Endothelial cell of umbilical vein (primary cell): Measurements from ENCODE around the gene CEP95.

Source experiments
- CTCF ChIP-seq, 2 donors: IDR thresholded peaks; 1 replicate in 1 of 2; 2 replicates in 1 of 2; pipeline ENCODE4 v1.5.1; 2011; ENCODE audit warnings: low read length in 2 of 2, mild to moderate bottlenecking in 2 of 2, moderate library complexity in 2 of 2, control low read depth in 1 of 2, inconsistent platforms in 1 of 2, low read depth in 1 of 2; ENCODE audit not compliant: insufficient read depth in 1 of 2; ENCODE audit errors: extremely low read depth in 1 of 2
- EZH2 ChIP-seq: IDR thresholded peaks from 2 replicates; pipeline ENCODE4 v1.6.1; 2012; ENCODE audit warnings: borderline replicate concordance, low read depth, mild to moderate bottlenecking, moderate library complexity, low read length, inconsistent platforms; ENCODE audit not compliant: severe bottlenecking
- FOS ChIP-seq: IDR thresholded peaks from 2 replicates; pipeline ENCODE4 v1.6.1; 2011; ENCODE audit warnings: mild to moderate bottlenecking, low read length, moderate library complexity, borderline replicate concordance; ENCODE audit not compliant: insufficient read depth
- JUN ChIP-seq: IDR thresholded peaks from 2 replicates; pipeline ENCODE4 v1.6.1; 2011; ENCODE audit warnings: borderline replicate concordance, low read depth; ENCODE audit not compliant: insufficient read length, insufficient read depth
- MYC ChIP-seq: IDR thresholded peaks from one replicate; pipeline ENCODE4 v1.6.1; 2011; ENCODE audit warnings: mild to moderate bottlenecking, low read depth, low read length
- POLR2A ChIP-seq: IDR thresholded peaks from 2 replicates; pipeline ENCODE4 v1.6.1; 2012; ENCODE audit warnings: low read depth, mild to moderate bottlenecking, control low read depth, low read length
- POLR2AphosphoS5 ChIP-seq: IDR thresholded peaks from 2 replicates; pipeline ENCODE4 v1.6.1; 2012; ENCODE audit warnings: low read depth, mild to moderate bottlenecking, control low read depth, low read length, moderate library complexity; ENCODE audit not compliant: insufficient read depth
- TF ChIP-seq, protein P1 (sequence below): IDR thresholded peaks from 2 replicates; pipeline ENCODE4 v1.6.1; 2011; ENCODE audit not compliant: insufficient read depth, insufficient read length

- no peak for TF ChIP-seq CTCF (IDR thresholded peaks at IDR 0.05; ENCODE audit: extremely low read depth in 1 of 2, insufficient read depth in 1 of 2, low read depth in 1 of 2, low read length in 2 of 2)
- no peak for TF ChIP-seq POLR2A
- TF ChIP-seq POLR2AphosphoS5: no peak
- no peak for TF ChIP-seq JUN
- TF ChIP-seq, protein P1, sequence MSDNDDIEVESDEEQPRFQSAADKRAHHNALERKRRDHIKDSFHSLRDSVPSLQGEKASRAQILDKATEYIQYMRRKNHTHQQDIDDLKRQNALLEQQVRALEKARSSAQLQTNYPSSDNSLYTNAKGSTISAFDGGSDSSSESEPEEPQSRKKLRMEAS: no peak
- TF ChIP-seq EZH2: no peak
- no peak for TF ChIP-seq FOS
- no peak for TF ChIP-seq MYC
Measured at GRCh38 chr17:64585146-64585545, 78.4 kb downstream of the CEP95 start.
